ENCODE results near the gene BDKRB2. TPM values are rescaled to one million over a fixed set of nuclear protein-coding genes. Genes with fewer than 3 reads are reported as not detected.
A peak's percentile ranks its signal among the peaks of the same experiment; 100 is the strongest.

BDKRB2 gene
- total RNA-seq, 1 experiment from 2014 or later: 0.49 TPM

- no peak overlapping the region for H3K4me3 ChIP-seq (replicated peaks in 1 of 2; ENCODE audit: low read depth in 1 of 2, low read length in 2 of 2)
- no peak overlapping the region for H3K9ac ChIP-seq (ENCODE audit: low read length)
- ATAC-seq (no peak), DNase-seq (ENCODE audit: low read depth, low spot score) (no peak)
- TF ChIP-seq ELF1 (IDR thresholded peaks at IDR 0.05; ENCODE audit: borderline replicate concordance, low read depth) (no peak), ZFX (IDR thresholded peaks at IDR 0.05) (no peak), TCF7L2 (IDR thresholded peaks at IDR 0.05; ENCODE audit: borderline replicate concordance, extremely low read depth, insufficient read depth, insufficient read length) (no peak), YY1 (IDR thresholded peaks at IDR 0.05; ENCODE audit: extremely low read depth, insufficient replicate concordance, low read depth, low read length) (no peak), ATF3 (IDR thresholded peaks at IDR 0.05) (no peak), EZH2phosphoT487 (IDR thresholded peaks at IDR 0.05; ENCODE audit: borderline replicate concordance) (no peak), RAD21 (IDR thresholded peaks at IDR 0.05; ENCODE audit: low read depth) (no peak), FOSL1 (IDR thresholded peaks at IDR 0.05; ENCODE audit: low read depth) (no peak), SIN3A (IDR thresholded peaks at IDR 0.05; ENCODE audit: low read depth) (no peak), CBX3 (IDR thresholded peaks at IDR 0.05; ENCODE audit: low read depth) (no peak), MAX (IDR thresholded peaks at IDR 0.05) (no peak), ZBTB33 (IDR thresholded peaks at IDR 0.05; ENCODE audit: extremely low read depth, insufficient replicate concordance, low read length) (no peak), CTCF (IDR thresholded peaks at IDR 0.05 in 2 of 3, conservative IDR thresholded peaks at IDR 0.05 in 1 of 3; ENCODE audit: borderline replicate concordance in 1 of 3, insufficient read depth in 1 of 3, low read depth in 2 of 3, low read length in 2 of 3) (no peak), POLR2A (IDR thresholded peaks at IDR 0.05; ENCODE audit: borderline replicate concordance, extremely low read depth, insufficient read depth, insufficient read length) (no peak), SRF (IDR thresholded peaks at IDR 0.05; ENCODE audit: low read depth) (no peak)
- RAD21 ChIA-PET (ENCODE audit: low non-redundant PET in 1 of 2, low total read pairs in 2 of 2, uncharacterized antibody in 2 of 2, unreplicated experiment in 2 of 2): no interaction called here
- H3K27me3 ChIP-seq (ENCODE audit: insufficient read depth, low read length): no peaks in the 10 kb centered on the region
- no peaks in the 10 kb centered on the region for H3K79me2 ChIP-seq (ENCODE audit: insufficient read depth, low read length)
- 0 out of 2 replicates have a peak overlapping the region, but pooled peaks have one; percentile 94 for H3K4me2 ChIP-seq (ENCODE audit: low read length)
- H3K9me3 ChIP-seq (ENCODE audit: control insufficient read depth in 1 of 2, insufficient read depth in 1 of 2, low read depth in 1 of 2, low read length in 2 of 2): no peaks in the 10 kb centered on the region
- CTCF ChIA-PET: no interaction called here
- H2AFZ ChIP-seq (ENCODE audit: low read depth, low read length, poor library complexity, severe bottlenecking): no peak overlapping the region
- POLR2A ChIA-PET: no interaction called here
- BruUV-seq (replicated peaks): no TSS peak
- H3K27ac ChIP-seq (ENCODE audit: low read depth, low read length): no peak overlapping the region
- H3K9me2 ChIP-seq (ENCODE audit: insufficient read depth): no peaks in the 10 kb centered on the region
- no peaks in the 10 kb centered on the region for H4K20me1 ChIP-seq (ENCODE audit: insufficient read depth)
- H3K36me3 ChIP-seq (ENCODE audit: control insufficient read depth in 1 of 2, insufficient read depth in 2 of 2, low read length in 2 of 2): no peaks in the 10 kb centered on the region
- intact Hi-C loops (cut with micrococcal nuclease): no loop called here
- H3K4me1 ChIP-seq (ENCODE audit: control insufficient read depth in 1 of 2, insufficient read depth in 2 of 2, low read length in 2 of 2): peaks cover 15 to 28% of the 10 kb centered on the region in 2 experiments; a peak in 3 of 4 replicates
Measured at GRCh38 chr14:96205978-96206360, 1.3 kb downstream of the BDKRB2 start.

Data from HCT116 (cell line).